ENCODE results near the gene TAP2. TPM values are rescaled to one million over a fixed set of nuclear protein-coding genes. Genes with fewer than 3 reads are reported as not detected.

The TAP2 gene
- polyA plus RNA-seq, 2 of the 4 experiments (the other 2 are of a cell fraction) = 11.4 to 15.9 TPM

- Histone ChIP-seq H3K4me1 (0 out of 3 replicates have a peak, but pooled peaks cover 5% of the 10 kb centered on the region), H3K4me2 (no peak overlapping the region), H3K9me3 (no peaks in the 10 kb centered on the region), H3K4me3 (no peak overlapping the region), H3K27ac (no peak overlapping the region)
- WGBS (ENCODE audit: missing lambda C conversion rate) = 50% methylated on average over 2 of the region's 10 CpGs
- TF ChIP-seq MAFK (IDR thresholded peaks at IDR 0.05; ENCODE audit: partially characterized antibody) (no peak), FOXS1 (CRISPR knock-in tag; IDR thresholded peaks at IDR 0.05) (no peak), SREBF2 (IDR thresholded peaks at IDR 0.05) (no peak), HOXB13 (CRISPR knock-in tag; IDR thresholded peaks at IDR 0.05; ENCODE audit: low read depth) (no peak), EP300 (IDR thresholded peaks at IDR 0.05) (no peak)
- DNase-seq (ENCODE audit: low read depth in 1 of 2, low spot score in 1 of 2) = no peak
- CTCF ChIA-PET = interaction anchor here (0.6 to 10.9 kb wide), 7 partner anchors 12 to 139 kb away, joined by 3 to 253 read pairs (median 4); partner anchors contain the start of genes HLA-DMA, PSMB9 and TAP1
- POLR2A ChIA-PET = interaction anchor here (0.7 to 2.5 kb wide), 2 partner anchors 8 to 23 kb away, joined by 3 to 16 read pairs; partner anchors contain the start of genes PSMB9 and TAP1
- FAIRE-seq = no peak
- no peak for ATAC-seq
Observed at GRCh38 chr6:32845384-32845884, 6.9 kb upstream of the TAP2 start.

DNA sequence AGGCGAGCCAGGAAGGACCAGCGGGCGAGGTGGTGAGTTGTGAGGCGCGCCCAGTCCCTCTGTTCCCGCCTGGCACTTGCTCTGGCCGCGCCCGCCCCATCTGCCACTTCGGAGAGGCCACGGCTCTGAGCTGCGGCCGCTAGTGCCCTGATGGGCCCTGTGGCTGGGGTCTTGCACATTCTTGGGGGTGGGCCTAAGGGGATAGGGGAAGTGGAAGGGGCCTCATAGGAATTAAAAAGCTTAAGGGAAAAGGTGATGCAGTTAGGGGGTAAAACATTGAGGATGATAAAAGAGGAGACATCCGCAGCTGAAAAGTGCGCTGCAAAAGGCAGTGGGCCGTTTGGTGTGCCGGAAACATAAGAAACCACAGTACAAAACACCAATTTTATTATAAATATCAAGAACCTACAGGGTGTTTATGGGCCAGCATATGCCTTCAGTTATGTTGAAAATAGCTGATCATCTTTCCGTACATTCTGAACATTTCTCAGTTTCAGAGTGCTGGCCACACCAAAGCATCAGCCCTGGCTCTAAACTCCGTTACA lies 6.4 kb upstream of the TAP2 start:
- no peak for FAIRE-seq
- DNase-seq (ENCODE audit: low read depth in 1 of 2, low spot score in 1 of 2) = no peak
- POLR2A ChIA-PET = interaction anchor here (0.7 to 2.5 kb wide), 2 partner anchors 9 to 23 kb away, joined by 3 to 16 read pairs; partner anchors contain the start of genes PSMB9 and TAP1
- H3K4me3 ChIP-seq = no peak overlapping the region
- H3K4me2 ChIP-seq = peak overlapping the region; percentile 82
- H3K4me1 ChIP-seq = 0 out of 3 replicates have a peak, but pooled peaks cover 5% of the 10 kb centered on the region
- no peaks in the 10 kb centered on the region for H3K9me3 ChIP-seq
- CTCF ChIA-PET = interaction anchor here (0.6 to 10.9 kb wide), 6 partner anchors 12 to 140 kb away, joined by 3 to 253 read pairs (median 6); partner anchors contain the start of genes PSMB9 and TAP1
- ATAC-seq = no peak
- TF ChIP-seq MAX (IDR thresholded peaks at IDR 0.05) (no peak), CHD2 (IDR thresholded peaks at IDR 0.05; ENCODE audit: low read length, partially characterized antibody) (no peak), HOXB13 (CRISPR knock-in tag; IDR thresholded peaks at IDR 0.05; ENCODE audit: low read depth) (no peak), FOSL2 (IDR thresholded peaks at IDR 0.05) (no peak), FOSL2 (CRISPR knock-in tag; IDR thresholded peaks at IDR 0.05) (no peak), ZC3H11A (IDR thresholded peaks at IDR 0.05) (no peak), POLR2AphosphoS2 (conservative IDR thresholded peaks at IDR 0.05; ENCODE audit: low read length) (no peak), RAD21 (conservative IDR thresholded peaks at IDR 0.05 in 1 of 2, IDR thresholded peaks at IDR 0.05 in 1 of 2) (no peak), RARB (CRISPR knock-in tag; IDR thresholded peaks at IDR 0.05) (no peak)
- TF ChIP-seq, protein P1, sequence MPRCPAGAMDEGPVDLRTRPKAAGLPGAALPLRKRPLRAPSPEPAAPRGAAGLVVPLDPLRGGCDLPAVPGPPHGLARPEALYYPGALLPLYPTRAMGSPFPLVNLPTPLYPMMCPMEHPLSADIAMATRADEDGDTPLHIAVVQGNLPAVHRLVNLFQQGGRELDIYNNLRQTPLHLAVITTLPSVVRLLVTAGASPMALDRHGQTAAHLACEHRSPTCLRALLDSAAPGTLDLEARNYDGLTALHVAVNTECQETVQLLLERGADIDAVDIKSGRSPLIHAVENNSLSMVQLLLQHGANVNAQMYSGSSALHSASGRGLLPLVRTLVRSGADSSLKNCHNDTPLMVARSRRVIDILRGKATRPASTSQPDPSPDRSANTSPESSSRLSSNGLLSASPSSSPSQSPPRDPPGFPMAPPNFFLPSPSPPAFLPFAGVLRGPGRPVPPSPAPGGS (IDR thresholded peaks at IDR 0.05) = no peak
- TF ChIP-seq, protein P2, sequence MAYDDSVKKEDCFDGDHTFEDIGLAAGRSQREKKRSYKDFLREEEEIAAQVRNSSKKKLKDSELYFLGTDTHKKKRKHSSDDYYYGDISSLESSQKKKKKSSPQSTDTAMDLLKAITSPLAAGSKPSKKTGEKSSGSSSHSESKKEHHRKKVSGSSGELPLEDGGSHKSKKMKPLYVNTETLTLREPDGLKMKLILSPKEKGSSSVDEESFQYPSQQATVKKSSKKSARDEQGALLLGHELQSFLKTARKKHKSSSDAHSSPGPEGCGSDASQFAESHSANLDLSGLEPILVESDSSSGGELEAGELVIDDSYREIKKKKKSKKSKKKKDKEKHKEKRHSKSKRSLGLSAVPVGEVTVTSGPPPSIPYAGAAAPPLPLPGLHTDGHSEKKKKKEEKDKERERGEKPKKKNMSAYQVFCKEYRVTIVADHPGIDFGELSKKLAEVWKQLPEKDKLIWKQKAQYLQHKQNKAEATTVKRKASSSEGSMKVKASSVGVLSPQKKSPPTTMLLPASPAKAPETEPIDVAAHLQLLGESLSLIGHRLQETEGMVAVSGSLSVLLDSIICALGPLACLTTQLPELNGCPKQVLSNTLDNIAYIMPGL (CRISPR knock-in tag; IDR thresholded peaks at IDR 0.05; ENCODE audit: borderline replicate concordance) = no peak
- TF ChIP-seq, protein P3, sequence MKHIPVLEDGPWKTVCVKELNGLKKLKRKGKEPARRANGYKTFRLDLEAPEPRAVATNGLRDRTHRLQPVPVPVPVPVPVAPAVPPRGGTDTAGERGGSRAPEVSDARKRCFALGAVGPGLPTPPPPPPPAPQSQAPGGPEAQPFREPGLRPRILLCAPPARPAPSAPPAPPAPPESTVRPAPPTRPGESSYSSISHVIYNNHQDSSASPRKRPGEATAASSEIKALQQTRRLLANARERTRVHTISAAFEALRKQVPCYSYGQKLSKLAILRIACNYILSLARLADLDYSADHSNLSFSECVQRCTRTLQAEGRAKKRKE (CRISPR knock-in tag; IDR thresholded peaks at IDR 0.05; ENCODE audit: low read depth) = no peak
- TF ChIP-seq, protein P4, sequence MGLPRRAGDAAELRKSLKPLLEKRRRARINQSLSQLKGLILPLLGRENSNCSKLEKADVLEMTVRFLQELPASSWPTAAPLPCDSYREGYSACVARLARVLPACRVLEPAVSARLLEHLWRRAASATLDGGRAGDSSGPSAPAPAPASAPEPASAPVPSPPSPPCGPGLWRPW (IDR thresholded peaks at IDR 0.05) = no peak
- TF ChIP-seq, protein P5, sequence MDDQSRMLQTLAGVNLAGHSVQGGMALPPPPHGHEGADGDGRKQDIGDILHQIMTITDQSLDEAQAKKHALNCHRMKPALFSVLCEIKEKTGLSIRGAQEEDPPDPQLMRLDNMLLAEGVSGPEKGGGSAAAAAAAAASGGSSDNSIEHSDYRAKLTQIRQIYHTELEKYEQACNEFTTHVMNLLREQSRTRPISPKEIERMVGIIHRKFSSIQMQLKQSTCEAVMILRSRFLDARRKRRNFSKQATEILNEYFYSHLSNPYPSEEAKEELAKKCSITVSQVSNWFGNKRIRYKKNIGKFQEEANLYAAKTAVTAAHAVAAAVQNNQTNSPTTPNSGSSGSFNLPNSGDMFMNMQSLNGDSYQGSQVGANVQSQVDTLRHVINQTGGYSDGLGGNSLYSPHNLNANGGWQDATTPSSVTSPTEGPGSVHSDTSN (IDR thresholded peaks at IDR 0.05) = no peak
- 91% methylated on average over 8 of the region's 19 CpGs for WGBS (ENCODE audit: missing lambda C conversion rate)
- H3K27ac ChIP-seq = no peak overlapping the region; a peak in 1 of 6 replicates
